Measurements from ENCODE around the gene TCN1. TPM values are rescaled to one million over a fixed set of nuclear protein-coding genes. Genes with fewer than 3 reads are reported as not detected.

TCN1 gene
- total RNA-seq, 1 donor from 2014 or later, result 3.5 TPM

GRCh38 chr11:59867946-59868345, 1.7 kb upstream of the TCN1 start:
- Mint-ChIP-seq H3K27me3 (no peaks in the 10 kb centered on the region), H3K36me3 (ENCODE audit: insufficient read depth) (peaks cover 13% of the 10 kb centered on the region), H3K9me3 (ENCODE audit: low read depth) (peaks cover 32% of the 10 kb centered on the region), H3K4me1 (ENCODE audit: low read depth) (no peaks in the 10 kb centered on the region), H3K27ac (no peak overlapping the region), H3K4me3 (ENCODE audit: low read depth) (no peak overlapping the region)
- no peak for TF ChIP-seq CTCF (IDR thresholded peaks at IDR 0.05; ENCODE audit: unreplicated experiment)
- no peak for DNase-seq (ENCODE audit: low spot score, unreplicated experiment)

- DNase-seq (ENCODE audit: low spot score, unreplicated experiment), result no peak
- Mint-ChIP-seq H3K27me3 (no peaks in the 10 kb centered on the region), H3K27ac (no peak overlapping the region), H3K9me3 (ENCODE audit: low read depth) (peaks cover 32% of the 10 kb centered on the region), H3K4me3 (ENCODE audit: low read depth) (no peak overlapping the region), H3K36me3 (ENCODE audit: insufficient read depth) (peaks cover 13% of the 10 kb centered on the region), H3K4me1 (ENCODE audit: low read depth) (no peaks in the 10 kb centered on the region)
- no peak for TF ChIP-seq CTCF (IDR thresholded peaks at IDR 0.05; ENCODE audit: unreplicated experiment)
Observed at GRCh38 chr11:59866836-59867235, 549 bp upstream of the TCN1 start.

GRCh38 chr11:59865031-59865430, 1.3 kb downstream of the TCN1 start:
- Mint-ChIP-seq H3K27me3 (no peaks in the 10 kb centered on the region), H3K4me1 (ENCODE audit: low read depth) (no peaks in the 10 kb centered on the region), H3K36me3 (ENCODE audit: insufficient read depth) (peaks cover 2% of the 10 kb centered on the region), H3K4me3 (ENCODE audit: low read depth) (no peak overlapping the region), H3K9me3 (ENCODE audit: low read depth) (peaks cover 15% of the 10 kb centered on the region), H3K27ac (no peak overlapping the region)
- no peak for DNase-seq (ENCODE audit: low spot score, unreplicated experiment)
- no peak for TF ChIP-seq CTCF (IDR thresholded peaks at IDR 0.05; ENCODE audit: unreplicated experiment)

GRCh38 chr11:59862252-59862651, 4.0 kb downstream of the TCN1 start:
- DNase-seq (ENCODE audit: low spot score, unreplicated experiment), result no peak
- H3K27ac Mint-ChIP-seq, result no peak overlapping the region
- peaks cover 11% of the 10 kb centered on the region for H3K9me3 Mint-ChIP-seq (ENCODE audit: low read depth)
- H3K4me1 Mint-ChIP-seq (ENCODE audit: low read depth), result peaks cover 7% of the 10 kb centered on the region
- H3K36me3 Mint-ChIP-seq (ENCODE audit: insufficient read depth), result peaks cover 1% of the 10 kb centered on the region
- no peak overlapping the region for H3K4me3 Mint-ChIP-seq (ENCODE audit: low read depth)
- H3K27me3 Mint-ChIP-seq, result no peaks in the 10 kb centered on the region
- TF ChIP-seq CTCF (IDR thresholded peaks at IDR 0.05; ENCODE audit: unreplicated experiment), result no peak

GRCh38 chr11:59859673-59860072, 6.6 kb downstream of the TCN1 start:
- no peak for DNase-seq (ENCODE audit: low spot score, unreplicated experiment)
- TF ChIP-seq CTCF (IDR thresholded peaks at IDR 0.05; ENCODE audit: unreplicated experiment), result no peak

More at GRCh38 chr11:59859673-59860072, 6.6 kb downstream of the TCN1 start:
- H3K4me3 Mint-ChIP-seq (ENCODE audit: low read depth), result no peak overlapping the region
- H3K4me1 Mint-ChIP-seq (ENCODE audit: low read depth), result peaks cover 23% of the 10 kb centered on the region
- H3K27ac Mint-ChIP-seq, result peak overlapping the region; percentile 27
- H3K9me3 Mint-ChIP-seq (ENCODE audit: low read depth), result peaks cover 7% of the 10 kb centered on the region
- peaks cover 1% of the 10 kb centered on the region for H3K36me3 Mint-ChIP-seq (ENCODE audit: insufficient read depth)
- H3K27me3 Mint-ChIP-seq, result no peaks in the 10 kb centered on the region

All from progenitor cell of endocrine pancreas (in vitro differentiated cells).